HL-60 (cell line): ENCODE results near the gene AFF3.

ENCODE experiments used
- GABPA ChIP-seq: IDR thresholded peaks from 2 replicates; pipeline ENCODE4 v1.6.1; 2012; ENCODE audit warnings: low read depth
- POLR2AphosphoS5 ChIP-seq: IDR thresholded peaks from 2 replicates; pipeline ENCODE4 v1.6.1; 2012; ENCODE audit warnings: low read depth
- TF ChIP-seq, protein P1 (sequence below): IDR thresholded peaks from one replicate; pipeline ENCODE4 v1.5.1; 2011; ENCODE audit warnings: low read length, control low read depth, inconsistent platforms; ENCODE audit not compliant: insufficient read depth

- TF ChIP-seq, protein P1, sequence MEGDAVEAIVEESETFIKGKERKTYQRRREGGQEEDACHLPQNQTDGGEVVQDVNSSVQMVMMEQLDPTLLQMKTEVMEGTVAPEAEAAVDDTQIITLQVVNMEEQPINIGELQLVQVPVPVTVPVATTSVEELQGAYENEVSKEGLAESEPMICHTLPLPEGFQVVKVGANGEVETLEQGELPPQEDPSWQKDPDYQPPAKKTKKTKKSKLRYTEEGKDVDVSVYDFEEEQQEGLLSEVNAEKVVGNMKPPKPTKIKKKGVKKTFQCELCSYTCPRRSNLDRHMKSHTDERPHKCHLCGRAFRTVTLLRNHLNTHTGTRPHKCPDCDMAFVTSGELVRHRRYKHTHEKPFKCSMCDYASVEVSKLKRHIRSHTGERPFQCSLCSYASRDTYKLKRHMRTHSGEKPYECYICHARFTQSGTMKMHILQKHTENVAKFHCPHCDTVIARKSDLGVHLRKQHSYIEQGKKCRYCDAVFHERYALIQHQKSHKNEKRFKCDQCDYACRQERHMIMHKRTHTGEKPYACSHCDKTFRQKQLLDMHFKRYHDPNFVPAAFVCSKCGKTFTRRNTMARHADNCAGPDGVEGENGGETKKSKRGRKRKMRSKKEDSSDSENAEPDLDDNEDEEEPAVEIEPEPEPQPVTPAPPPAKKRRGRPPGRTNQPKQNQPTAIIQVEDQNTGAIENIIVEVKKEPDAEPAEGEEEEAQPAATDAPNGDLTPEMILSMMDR = no peak
- TF ChIP-seq POLR2AphosphoS5 = no peak
- TF ChIP-seq GABPA = no peak
Observed at GRCh38 chr2:99803846-99804245, 338.5 kb downstream of the AFF3 start.
